HEK293T (cell line): Measurements from ENCODE around the gene LIN7C.

Source experiments
- ARNT ChIP-seq: fragments of 450-650 bp; IDR thresholded peaks from 2 replicates; pipeline ENCODE4 v1.6.1; 2017; ENCODE audit warnings: mild to moderate bottlenecking
- CTBP1 ChIP-seq: fragments of 450-650 bp; IDR thresholded peaks from 2 replicates; pipeline ENCODE4 v1.6.1; 2016; ENCODE audit warnings: borderline replicate concordance
- FOXA1 ChIP-seq: fragments of 450-650 bp; IDR thresholded peaks from 2 replicates; pipeline ENCODE4 v1.6.1; 2016; ENCODE audit warnings: mild to moderate bottlenecking
- FOXK2 ChIP-seq: fragments of 450-650 bp; IDR thresholded peaks from 2 replicates; pipeline ENCODE4 v1.6.1; 2016; ENCODE audit warnings: mild to moderate bottlenecking
- FOXM1 ChIP-seq: fragments of 450-650 bp; IDR thresholded peaks from 2 replicates; pipeline ENCODE4 v1.6.1; 2017; ENCODE audit warnings: mild to moderate bottlenecking, borderline replicate concordance
- L3MBTL2 ChIP-seq: fragments of 450-650 bp; conservative IDR thresholded peaks from 2 replicates; pipeline ENCODE4 v1.6.1; 2016; ENCODE audit warnings: mild to moderate bottlenecking
- NFRKB ChIP-seq: fragments of 450-650 bp; IDR thresholded peaks from 2 replicates; pipeline ENCODE4 v1.6.1; 2016; ENCODE audit warnings: mild to moderate bottlenecking, moderate library complexity
- SP1 ChIP-seq: fragments of 450-650 bp; IDR thresholded peaks from 2 replicates; pipeline ENCODE4 v1.6.1; 2017
- SUZ12 ChIP-seq: fragments of 450-650 bp; IDR thresholded peaks from 2 replicates; pipeline ENCODE4 v1.6.1; 2016; ENCODE audit warnings: mild to moderate bottlenecking
- ZNF384 ChIP-seq: fragments of 450-650 bp; IDR thresholded peaks from 2 replicates; pipeline ENCODE4 v1.6.1; 2016

GRCh38 chr11:27445625-27446024 lies 60.9 kb downstream of the LIN7C start:
- TF ChIP-seq FOXA1 (no peak), NFRKB (no peak), SUZ12 (no peak), CTBP1 (no peak), ZNF384 (no peak), L3MBTL2 (no peak), ARNT (no peak), FOXM1 (no peak), SP1 (no peak), FOXK2 (no peak)
